ENCODE results near the gene NSD1.

DNA sequence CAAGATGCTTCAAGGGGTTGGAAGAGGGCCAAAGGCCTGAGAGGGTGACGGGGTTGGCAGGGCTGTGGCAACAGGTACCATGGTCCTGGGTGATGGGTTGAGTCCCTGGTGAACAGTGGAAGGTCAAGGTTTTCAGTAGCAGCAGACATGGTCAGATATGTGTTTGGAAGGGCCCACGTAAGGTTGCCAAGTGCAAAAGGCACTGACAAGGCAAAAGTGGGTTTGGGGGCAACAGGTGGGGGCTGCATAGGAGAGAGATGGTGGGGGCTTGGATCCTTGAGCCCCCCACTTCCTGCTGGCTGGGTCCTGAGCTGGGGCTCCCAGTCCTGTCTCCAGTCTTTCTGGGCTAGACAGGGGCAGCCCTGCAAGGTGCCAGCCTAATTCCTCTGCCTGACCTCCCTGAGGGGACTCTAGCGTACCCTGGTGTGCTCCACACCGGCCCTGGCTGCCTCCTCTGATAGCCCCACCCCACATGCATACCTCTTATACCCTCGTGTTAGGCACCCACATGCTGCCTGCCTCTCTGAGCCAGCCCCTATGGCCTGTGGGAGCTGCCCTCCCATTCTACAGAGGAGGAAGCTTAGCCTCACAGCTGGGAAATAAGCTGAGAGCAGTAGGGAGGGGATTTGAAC lies 20.9 kb upstream of the NSD1 start:
- TF ChIP-seq, protein P1, sequence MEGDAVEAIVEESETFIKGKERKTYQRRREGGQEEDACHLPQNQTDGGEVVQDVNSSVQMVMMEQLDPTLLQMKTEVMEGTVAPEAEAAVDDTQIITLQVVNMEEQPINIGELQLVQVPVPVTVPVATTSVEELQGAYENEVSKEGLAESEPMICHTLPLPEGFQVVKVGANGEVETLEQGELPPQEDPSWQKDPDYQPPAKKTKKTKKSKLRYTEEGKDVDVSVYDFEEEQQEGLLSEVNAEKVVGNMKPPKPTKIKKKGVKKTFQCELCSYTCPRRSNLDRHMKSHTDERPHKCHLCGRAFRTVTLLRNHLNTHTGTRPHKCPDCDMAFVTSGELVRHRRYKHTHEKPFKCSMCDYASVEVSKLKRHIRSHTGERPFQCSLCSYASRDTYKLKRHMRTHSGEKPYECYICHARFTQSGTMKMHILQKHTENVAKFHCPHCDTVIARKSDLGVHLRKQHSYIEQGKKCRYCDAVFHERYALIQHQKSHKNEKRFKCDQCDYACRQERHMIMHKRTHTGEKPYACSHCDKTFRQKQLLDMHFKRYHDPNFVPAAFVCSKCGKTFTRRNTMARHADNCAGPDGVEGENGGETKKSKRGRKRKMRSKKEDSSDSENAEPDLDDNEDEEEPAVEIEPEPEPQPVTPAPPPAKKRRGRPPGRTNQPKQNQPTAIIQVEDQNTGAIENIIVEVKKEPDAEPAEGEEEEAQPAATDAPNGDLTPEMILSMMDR (IDR thresholded peaks at IDR 0.05) = no peak
- no peak for TF ChIP-seq POLR2AphosphoS5 (IDR thresholded peaks at IDR 0.05)
- no peak for TF ChIP-seq POLR2A (IDR thresholded peaks at IDR 0.05)
- no peak for TF ChIP-seq EP300 (IDR thresholded peaks at IDR 0.05)

Measured in gastroesophageal sphincter (tissue), 3 donors.